OCI-LY7 (cell line): ENCODE measurements around the gene EGR2. TPM values are rescaled to one million over a fixed set of nuclear protein-coding genes. Genes with fewer than 3 reads are reported as not detected.

Source experiments
- BruUV-seq: library from RNA; stranded (reverse); fragments of 400-500 nt; replicated peaks from 2 replicates; lab custom pipeline; 2021; lab: Mats Ljungman, UMichigan
- CTCF ChIA-PET: fragments of 300-600 bp; sonication (Branson Sonifier 250); formaldehyde crosslinking; loops from one replicate; lab custom pipeline; 2022; ENCODE audit warnings: antibody characterized with exemption; ENCODE audit not compliant: unreplicated experiment; lab: Charles Lee
- POLR2A ChIA-PET: fragments of 300-600 bp; sonication (Branson Sonifier 250); formaldehyde crosslinking; loops from one replicate; lab custom pipeline; 2022; ENCODE audit warnings: antibody characterized with exemption; lab: Charles Lee
- DNase-seq: peaks from one replicate; pipeline ENCODE4 v3.0.0-alpha.2; 2015; ENCODE audit warnings: low spot score
- H2AFZ ChIP-seq: fragments of 200-600 bp; sonication (generic), shearing (Covaris generic); 2 replicates; pipeline ENCODE4 v1.6.1; 2014; ENCODE audit warnings: mild to moderate bottlenecking, antibody characterized with exemption, low read length, moderate library complexity
- H3K27ac ChIP-seq: fragments of 200-600 bp; sonication (generic); 2 replicates; pipeline ENCODE4 v1.5.1; 2014; ENCODE audit warnings: mixed run types, low read depth, mild to moderate bottlenecking, moderate library complexity, low read length, inconsistent platforms; ENCODE audit not compliant: poor library complexity, severe bottlenecking
- H3K36me3 ChIP-seq: fragments of 200-600 bp; sonication (generic); 2 replicates; pipeline ENCODE4 v1.6.1; 2014; ENCODE audit warnings: mild to moderate bottlenecking, antibody characterized with exemption, low read length, moderate library complexity, mixed read lengths; ENCODE audit not compliant: insufficient read depth
- H3K4me1 ChIP-seq: fragments of 200-600 bp; sonication (generic); 2 replicates; pipeline ENCODE4 v1.5.1; 2014; ENCODE audit warnings: mild to moderate bottlenecking, low read length; ENCODE audit not compliant: insufficient read depth, poor library complexity, severe bottlenecking
- H3K4me2 ChIP-seq: fragments of 200-600 bp; sonication (generic); 2 replicates; pipeline ENCODE4 v1.6.1; 2014; ENCODE audit warnings: mild to moderate bottlenecking, low read length
- H3K4me3 ChIP-seq: fragments of 200-600 bp; sonication (generic); 2 replicates; pipeline ENCODE4 v1.5.1; 2014; ENCODE audit warnings: mild to moderate bottlenecking, low read depth, low read length; ENCODE audit not compliant: poor library complexity, severe bottlenecking
- H3K79me2 ChIP-seq: fragments of 200-600 bp; sonication (generic); 2 replicates; pipeline ENCODE4 v1.6.1; 2016; ENCODE audit warnings: low read depth, mild to moderate bottlenecking, low read length, moderate library complexity, mixed read lengths; ENCODE audit not compliant: insufficient read depth
- H3K9me2 ChIP-seq: fragments of 200-600 bp; sonication (generic); 2 replicates; pipeline ENCODE4 v1.6.1; 2016; ENCODE audit warnings: mild to moderate bottlenecking, low read length, mixed read lengths; ENCODE audit not compliant: insufficient read depth
- H3K9me3 ChIP-seq: fragments of 200-600 bp; sonication (generic); 2 replicates; pipeline ENCODE4 v1.6.1; 2014; ENCODE audit warnings: mild to moderate bottlenecking, mixed run types, low read length, mixed read lengths
- H4K20me1 ChIP-seq: fragments of 200-600 bp; sonication (generic); 2 replicates; pipeline ENCODE4 v1.6.1; 2014; ENCODE audit warnings: mild to moderate bottlenecking, antibody characterized with exemption, low read length, moderate library complexity, mixed read lengths; ENCODE audit not compliant: insufficient read depth
- EZH2phosphoT487 ChIP-seq: fragments of 200-600 bp; sonication (generic); IDR thresholded peaks from 2 replicates; pipeline ENCODE4 v1.6.1; 2018; ENCODE audit warnings: low read depth, borderline replicate concordance, mild to moderate bottlenecking, mixed run types, antibody characterized with exemption, low read length, moderate library complexity, mixed read lengths
- intact Hi-C: fragments of 100-400 bp; cut with micrococcal nuclease; formaldehyde crosslinking; loops from one replicate; pipeline ENCODE4 v1.10.0; 2022; ENCODE audit not compliant: unreplicated experiment
- total RNA-seq, 2 experiments: library from RNA; depleted of rRNA in 1 of 2; stranded (reverse); fragments of >200 nt in 1 of 2; shearing (Covaris generic) in 1 of 2; gene quantifications; 2 replicates each; pipeline ENCODE4 v1.2.3, GENCODE V29; 2014 to 2022
- TF ChIP-seq, protein P1 (sequence below): fragments of 200-600 bp; sonication (generic); conservative IDR thresholded peaks from 2 replicates; pipeline ENCODE4 v1.5.1; 2014; ENCODE audit warnings: mild to moderate bottlenecking, antibody characterized with exemption, low read length, moderate library complexity, mixed read lengths

EGR2 gene
- total RNA-seq, 2 experiments from 2014 or later: 0.19 TPM; not detected in 1

DNA sequence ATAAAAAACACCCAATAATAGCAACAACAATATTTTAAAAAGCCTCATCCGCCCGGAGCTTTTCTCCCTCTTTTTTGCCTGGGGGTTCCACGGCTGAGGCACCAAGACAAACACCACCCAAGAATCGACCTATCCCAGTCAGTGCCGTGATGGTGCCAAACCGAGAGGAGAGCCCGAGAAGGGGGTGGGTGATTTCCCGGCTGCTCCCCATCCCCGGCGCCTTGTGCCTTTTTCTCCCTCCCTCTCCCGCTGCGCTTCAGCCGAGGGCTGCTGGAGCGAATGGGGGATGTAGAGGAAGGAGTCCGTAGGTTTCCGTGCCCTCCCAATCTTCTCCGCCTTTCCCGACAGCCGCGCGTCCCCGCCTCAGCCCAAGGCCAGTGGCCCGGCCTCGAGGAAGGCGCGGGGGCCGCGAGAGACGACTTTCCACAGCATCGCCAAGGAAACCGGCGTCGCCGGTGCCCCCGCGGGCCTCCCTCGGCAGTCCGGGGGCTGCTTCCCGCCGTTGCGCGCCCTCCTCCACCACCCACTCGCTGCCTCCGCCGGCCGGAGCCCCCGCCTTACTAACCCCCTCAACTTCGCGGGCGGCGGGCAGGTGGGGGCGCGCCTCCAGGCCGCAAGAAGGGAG, 1.3 kb downstream of the EGR2 start:
- no peak for DNase-seq
- TF ChIP-seq EZH2phosphoT487: no peak
- TF ChIP-seq, protein P1, sequence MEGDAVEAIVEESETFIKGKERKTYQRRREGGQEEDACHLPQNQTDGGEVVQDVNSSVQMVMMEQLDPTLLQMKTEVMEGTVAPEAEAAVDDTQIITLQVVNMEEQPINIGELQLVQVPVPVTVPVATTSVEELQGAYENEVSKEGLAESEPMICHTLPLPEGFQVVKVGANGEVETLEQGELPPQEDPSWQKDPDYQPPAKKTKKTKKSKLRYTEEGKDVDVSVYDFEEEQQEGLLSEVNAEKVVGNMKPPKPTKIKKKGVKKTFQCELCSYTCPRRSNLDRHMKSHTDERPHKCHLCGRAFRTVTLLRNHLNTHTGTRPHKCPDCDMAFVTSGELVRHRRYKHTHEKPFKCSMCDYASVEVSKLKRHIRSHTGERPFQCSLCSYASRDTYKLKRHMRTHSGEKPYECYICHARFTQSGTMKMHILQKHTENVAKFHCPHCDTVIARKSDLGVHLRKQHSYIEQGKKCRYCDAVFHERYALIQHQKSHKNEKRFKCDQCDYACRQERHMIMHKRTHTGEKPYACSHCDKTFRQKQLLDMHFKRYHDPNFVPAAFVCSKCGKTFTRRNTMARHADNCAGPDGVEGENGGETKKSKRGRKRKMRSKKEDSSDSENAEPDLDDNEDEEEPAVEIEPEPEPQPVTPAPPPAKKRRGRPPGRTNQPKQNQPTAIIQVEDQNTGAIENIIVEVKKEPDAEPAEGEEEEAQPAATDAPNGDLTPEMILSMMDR: no peak
- Histone ChIP-seq H3K36me3 (peaks cover 14% of the 10 kb centered on the region), H3K4me3 (peak overlapping the region; percentile 74), H4K20me1 (peaks cover 12% of the 10 kb centered on the region; the same call in 1 of the 2 replicates), H3K4me1 (peaks cover 16% of the 10 kb centered on the region), H3K27ac (no peak overlapping the region), H3K9me3 (no peaks in the 10 kb centered on the region), H3K79me2 (peaks cover 12% of the 10 kb centered on the region; the same call in 1 of the 2 replicates), H3K4me2 (peak overlapping the region; percentile 72), H3K9me2 (no peaks in the 10 kb centered on the region), H2AFZ (no peak overlapping the region)
- no TSS peak for BruUV-seq
- intact Hi-C loops: loop anchor here (5.0 to 10.0 kb wide), 5 partner anchors 223 to 710 kb away; partner anchors contain the start of gene REEP3
- ChIA-PET CTCF (no interaction called here), POLR2A (interaction anchor here (2.7 to 4.9 kb wide), 2 partner anchors 10 to 196 kb away, joined by 12 to 54 read pairs; partner anchors contain the start of gene ADO)

DNA sequence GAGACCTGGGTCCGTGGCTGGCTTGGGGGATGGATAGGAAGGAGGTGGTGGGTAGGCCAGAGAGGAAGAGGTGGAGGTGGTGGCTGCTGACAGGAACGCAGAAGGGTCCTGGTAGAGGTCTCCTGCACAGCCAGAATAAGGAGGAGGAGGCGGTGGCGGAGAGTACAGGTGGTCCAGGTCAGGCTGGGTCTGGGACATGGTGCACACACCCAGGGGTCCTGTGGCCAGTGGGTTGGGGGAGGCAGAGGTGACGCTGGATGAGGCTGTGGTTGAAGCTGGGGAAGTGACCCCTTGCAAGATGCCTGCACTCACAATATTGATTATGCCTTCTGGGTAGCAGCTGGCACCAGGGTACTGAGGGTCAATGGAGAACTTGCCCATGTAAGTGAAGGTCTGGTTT, 2.2 kb downstream of the EGR2 start:
- no peak overlapping the region for H2AFZ ChIP-seq
- no peak overlapping the region for H3K4me2 ChIP-seq
- POLR2A ChIA-PET: interaction anchor here (4.9 kb wide), 1 partner anchor 9 kb away, joined by 54 read pairs; the partner anchor contains the start of gene ADO
- peaks cover 12% of the 10 kb centered on the region; the same call in 1 of the 2 replicates for H4K20me1 ChIP-seq
- CTCF ChIA-PET: no interaction called here
- intact Hi-C loops: loop anchor here (10.0 kb wide), 1 partner anchor 711 kb away; the partner anchor contains the start of gene REEP3
- no peak overlapping the region for H3K4me3 ChIP-seq
- H3K4me1 ChIP-seq: peaks cover 16% of the 10 kb centered on the region
- no peaks in the 10 kb centered on the region for H3K9me3 ChIP-seq
- H3K27ac ChIP-seq: no peak overlapping the region
- peaks cover 16% of the 10 kb centered on the region; the same call in 1 of the 2 replicates for H3K79me2 ChIP-seq
- TF ChIP-seq, protein P1: no peak
- no peak for TF ChIP-seq EZH2phosphoT487
- no TSS peak for BruUV-seq
- no peak for DNase-seq
- H3K9me2 ChIP-seq: no peaks in the 10 kb centered on the region
- peaks cover 21% of the 10 kb centered on the region for H3K36me3 ChIP-seq

DNA sequence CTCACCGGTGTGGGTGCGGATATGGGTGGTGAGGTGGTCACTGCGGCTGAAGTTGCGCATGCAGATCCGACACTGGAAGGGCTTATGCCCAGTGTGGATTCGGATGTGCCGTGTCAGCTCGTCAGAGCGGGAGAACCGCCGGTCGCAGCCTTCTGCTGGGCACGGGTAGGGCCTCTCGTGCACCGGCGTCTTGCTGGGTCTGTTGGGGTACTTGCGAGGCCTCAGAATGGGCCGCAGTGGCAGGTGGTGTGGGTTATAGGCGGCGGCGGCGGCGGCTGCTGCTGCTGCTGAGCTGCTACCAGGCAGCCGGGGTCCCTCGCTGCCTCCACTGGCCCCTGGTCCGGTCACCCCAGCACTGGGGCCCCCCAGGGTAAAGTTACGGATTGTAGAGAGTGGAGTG, 2.7 kb downstream of the EGR2 start:
- DNase-seq: no peak
- peaks cover 27% of the 10 kb centered on the region for H3K36me3 ChIP-seq
- TF ChIP-seq, protein P1: no peak
- no peak for TF ChIP-seq EZH2phosphoT487
- H3K4me2 ChIP-seq: no peak overlapping the region
- ChIA-PET POLR2A (no interaction called here), CTCF (no interaction called here)
- intact Hi-C loops: loop anchor here (10.0 kb wide), 1 partner anchor 711 kb away; the partner anchor contains the start of gene REEP3
- H2AFZ ChIP-seq: no peak overlapping the region
- H3K9me3 ChIP-seq: no peaks in the 10 kb centered on the region
- H3K9me2 ChIP-seq: no peaks in the 10 kb centered on the region
- no peak overlapping the region for H3K4me3 ChIP-seq
- H4K20me1 ChIP-seq: peaks cover 16% of the 10 kb centered on the region
- no TSS peak for BruUV-seq
- H3K79me2 ChIP-seq: peaks cover 21% of the 10 kb centered on the region; the same call in 1 of the 2 replicates
- H3K4me1 ChIP-seq: peaks cover 19% of the 10 kb centered on the region
- no peak overlapping the region for H3K27ac ChIP-seq
